ENCODE measurements around the gene RNF114.
"Not testable (repeated sequence)": the region's sequence is repeated elsewhere in the genome, so short reads cannot be mapped to it uniquely, and the experiment has no call there.

The RNF114 gene

GRCh38 chr20:49965781-49966305, 29.6 kb downstream of the RNF114 start:
- DNase-seq, result no peak

GRCh38 chr20:49966861-49967260, 30.7 kb downstream of the RNF114 start:
- no peak for DNase-seq

- DNase-seq, result no peak
Observed at GRCh38 chr20:49969234-49969633, 33.0 kb downstream of the RNF114 start.

- peak; percentile 28 for DNase-seq
Observed at GRCh38 chr20:49969946-49970345, 33.7 kb downstream of the RNF114 start.

- no peak for DNase-seq
Observed at GRCh38 chr20:49970498-49970897, 34.3 kb downstream of the RNF114 start.

- DNase-seq, result no peak
Observed at GRCh38 chr20:49973981-49974380, 37.8 kb downstream of the RNF114 start.

GRCh38 chr20:49976542-49976941, 40.3 kb downstream of the RNF114 start:
- no peak for DNase-seq

- DNase-seq, result not testable (repeated sequence)
Observed at GRCh38 chr20:49977740-49978139, 41.5 kb downstream of the RNF114 start.

GRCh38 chr20:49978685-49979029, 42.5 kb downstream of the RNF114 start:
- DNase-seq, result no peak

- DNase-seq, result peak; percentile 88
Observed at GRCh38 chr20:49979030-49979832, 43.0 kb downstream of the RNF114 start.

- no peak for DNase-seq
Observed at GRCh38 chr20:49980140-49981008, 44.2 kb downstream of the RNF114 start.

- DNase-seq, result no peak
Observed at GRCh38 chr20:49981218-49982071, 45.2 kb downstream of the RNF114 start.

- no peak for DNase-seq
Observed at GRCh38 chr20:49982072-49982345, 45.8 kb downstream of the RNF114 start.

GRCh38 chr20:49982346-49983122, 46.3 kb downstream of the RNF114 start, which contains the start of gene SNAI1:
TSS of gene SNAI1 (plus strand) at chr20:49982980. CDS start at chr20:49983060, 80 bp downstream.
- peak; percentile 94 for DNase-seq

- no peak for DNase-seq
Observed at GRCh38 chr20:49983123-49983847, 47.1 kb downstream of the RNF114 start.

- no peak for DNase-seq
Observed at GRCh38 chr20:49983848-49984408, 47.7 kb downstream of the RNF114 start.

- no peak for DNase-seq
Observed at GRCh38 chr20:49984426-49985153, 48.4 kb downstream of the RNF114 start.

- no peak for DNase-seq
Observed at GRCh38 chr20:49985157-49985556, 49.0 kb downstream of the RNF114 start.

- DNase-seq, result no peak
Observed at GRCh38 chr20:49985617-49986016, 49.4 kb downstream of the RNF114 start.

- no peak for DNase-seq
Observed at GRCh38 chr20:49986049-49986448, 49.9 kb downstream of the RNF114 start.

Measured in NCI-H146 (cell line).